ENCODE data around the gene VWA5B1.
A peak's percentile ranks its signal among the peaks of the same experiment; 100 is the strongest.

The VWA5B1 gene

DNA sequence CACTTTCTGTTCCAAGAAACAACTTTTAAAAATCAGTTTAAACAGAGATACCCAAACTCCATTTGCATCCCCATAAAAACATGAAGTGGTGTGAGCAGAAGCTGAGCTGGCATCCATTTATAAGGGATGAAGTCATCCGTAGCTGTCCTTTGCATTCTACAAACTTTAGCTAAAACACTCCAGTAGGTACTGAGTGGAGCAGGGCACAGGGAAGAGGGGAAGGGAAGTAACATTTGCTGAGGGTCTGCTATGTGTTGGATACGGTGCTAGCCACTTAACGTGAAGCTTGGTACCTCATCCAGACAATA lies 32.9 kb downstream of the VWA5B1 start:
- DNase-seq = no peak

GRCh38 chr1:20324704-20325406 lies 34.2 kb downstream of the VWA5B1 start:
- DNase-seq = no peak

DNA sequence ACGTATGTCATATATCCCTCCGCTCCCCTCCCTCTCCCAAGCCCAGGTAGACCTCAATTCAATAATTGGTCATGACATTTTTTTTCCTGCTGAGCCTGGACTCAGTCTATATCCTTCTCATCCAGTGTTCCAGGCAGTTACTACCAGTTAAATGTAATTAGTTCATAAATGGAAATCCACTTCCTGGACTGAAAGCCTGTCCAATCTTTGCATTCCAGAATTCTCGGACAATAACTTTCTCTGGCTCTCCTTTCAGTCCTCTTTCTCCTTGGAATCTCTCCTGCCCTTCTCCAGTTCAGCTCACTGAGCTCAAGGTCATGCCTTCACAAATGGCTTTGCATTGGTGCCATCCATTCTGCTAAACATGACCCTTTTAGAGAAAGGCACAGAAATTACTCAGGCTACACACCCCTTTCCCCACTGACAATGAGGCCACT lies 34.8 kb downstream of the VWA5B1 start:
- no peak for DNase-seq

DNA sequence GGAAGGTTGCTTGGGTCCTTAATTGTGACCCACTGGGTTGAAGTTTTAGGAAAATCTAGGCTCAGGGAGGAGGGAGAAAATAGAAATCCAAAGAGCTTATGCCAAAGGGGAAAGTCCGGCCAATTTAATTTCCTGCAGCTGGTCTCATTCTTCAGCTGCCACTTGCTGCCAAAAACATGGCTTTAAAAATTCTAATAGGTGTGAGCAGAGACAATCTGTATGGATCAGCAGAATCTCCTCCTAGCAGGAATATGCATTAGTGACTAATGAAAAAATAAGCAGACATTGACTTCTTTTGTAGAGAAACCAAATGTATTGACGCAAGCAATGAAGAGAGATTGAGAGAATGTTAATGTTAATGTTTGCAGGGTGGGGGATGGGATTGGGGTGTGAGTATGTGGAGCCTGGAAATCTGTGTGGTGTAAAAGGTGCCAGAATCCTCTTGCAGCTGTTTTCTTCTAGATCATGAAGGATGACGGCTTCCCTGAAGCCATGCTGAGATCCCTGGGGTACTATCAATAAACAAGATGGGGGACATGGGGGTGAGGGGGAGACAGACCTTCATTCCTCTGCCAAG lies 35.3 kb downstream of the VWA5B1 start:
- no peak for DNase-seq

GRCh38 chr1:20327467-20327866 lies 36.8 kb downstream of the VWA5B1 start:
- no peak for DNase-seq

- no peak for DNase-seq
These were observed 37.5 kb downstream of the VWA5B1 start for GRCh38 chr1:20328201-20328600.

GRCh38 chr1:20329793-20330542 lies 39.3 kb downstream of the VWA5B1 start:
- DNase-seq = no peak

DNA sequence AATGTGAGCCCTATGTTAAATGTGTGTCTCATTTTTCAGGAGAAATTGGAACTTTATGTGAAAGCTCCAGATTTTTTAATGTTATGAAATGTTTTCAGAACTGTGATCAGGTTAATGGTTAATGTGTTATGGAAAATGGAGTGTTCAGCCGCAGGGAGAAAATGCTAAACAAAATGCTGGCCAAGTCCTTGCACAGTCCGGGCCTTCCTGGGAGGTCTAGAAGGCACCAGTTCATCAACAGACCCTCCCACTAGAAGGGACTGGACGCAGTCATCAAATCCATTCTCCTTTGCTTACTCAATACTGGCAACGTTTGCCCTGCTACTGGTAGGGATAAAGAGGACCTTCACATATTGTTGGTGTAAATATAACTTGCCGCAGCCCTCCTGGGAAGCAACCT lies 43.4 kb downstream of the VWA5B1 start:
- no peak for DNase-seq

- no peak for DNase-seq
These were observed 45.5 kb downstream of the VWA5B1 start for GRCh38 chr1:20336105-20336605.

DNA sequence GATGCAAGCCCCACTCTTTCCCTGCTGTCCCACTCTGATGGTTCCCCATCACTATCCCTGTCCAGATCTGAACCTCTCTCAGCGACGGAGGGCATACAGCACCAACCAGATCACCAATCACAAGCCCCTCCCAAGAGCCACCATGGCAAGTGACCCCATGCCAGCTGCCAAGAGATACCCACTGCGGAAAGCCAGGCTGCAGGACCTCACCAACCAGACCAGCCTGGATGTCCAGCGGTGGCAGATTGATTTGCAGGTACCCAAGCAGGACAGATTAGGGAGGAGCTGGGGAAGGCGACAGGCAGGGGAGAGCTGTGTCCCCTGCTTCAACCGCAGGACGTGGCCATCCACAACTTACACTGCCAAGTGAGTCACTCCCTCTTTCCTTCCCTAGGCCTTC lies 46.9 kb downstream of the VWA5B1 start:
- DNase-seq = no peak

DNA sequence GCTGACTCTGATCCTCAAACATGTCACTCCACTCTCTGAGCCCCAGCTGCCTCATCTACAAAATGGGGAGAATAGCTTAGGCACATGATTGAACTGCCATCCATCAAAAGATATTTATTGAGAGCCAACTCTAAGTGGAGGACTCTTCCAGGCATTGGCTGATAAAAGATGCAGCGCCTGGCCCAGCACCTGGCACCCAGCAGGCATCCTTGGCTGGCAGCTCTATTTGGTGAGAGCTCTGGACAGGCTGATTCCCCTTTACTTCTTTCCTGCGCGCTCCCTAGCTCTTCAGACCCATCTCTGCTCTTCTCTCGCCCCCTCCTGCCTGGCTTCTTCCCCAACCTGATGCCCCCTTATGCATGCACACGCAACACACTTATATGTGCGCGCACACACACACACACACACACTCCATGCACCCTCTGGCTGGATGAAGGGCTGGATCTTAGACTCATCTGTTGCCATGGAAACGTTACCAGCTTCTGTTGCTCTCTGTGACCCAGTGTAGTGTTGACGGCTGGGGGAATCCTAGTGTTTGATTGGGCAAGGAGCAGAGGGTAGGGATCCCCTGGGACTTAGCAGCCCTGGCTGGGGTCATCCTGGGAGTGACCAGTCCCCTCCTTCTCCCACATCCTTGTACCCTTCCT lies 49.3 kb downstream of the VWA5B1 start:
- DNase-seq = no peak

- DNase-seq = no peak
These were observed 51.8 kb downstream of the VWA5B1 start for GRCh38 chr1:20342294-20343148.

- peak; percentile 22 for DNase-seq
These were observed 52.7 kb downstream of the VWA5B1 start for GRCh38 chr1:20343149-20343937.

DNA sequence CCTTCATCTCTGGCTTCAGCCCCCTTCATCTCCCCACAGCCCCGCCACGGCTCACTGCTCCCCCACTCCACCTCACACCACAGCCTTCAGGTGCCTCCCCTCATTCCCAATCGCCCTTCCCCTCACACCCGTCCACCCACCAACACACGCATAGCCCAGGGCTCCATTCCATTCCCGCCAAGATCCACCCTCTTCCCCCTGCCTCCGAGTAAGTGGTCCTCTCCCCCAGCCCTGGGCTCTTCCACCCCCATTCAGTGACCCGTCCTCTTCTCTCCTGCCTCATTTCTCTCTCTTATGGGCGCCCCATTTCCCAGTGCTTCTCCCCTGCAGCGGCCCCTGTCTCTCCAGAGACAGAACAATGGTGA lies 53.2 kb downstream of the VWA5B1 start:
- DNase-seq = no peak

- DNase-seq = no peak
These were observed 54.1 kb downstream of the VWA5B1 start for GRCh38 chr1:20344738-20345137.

DNA sequence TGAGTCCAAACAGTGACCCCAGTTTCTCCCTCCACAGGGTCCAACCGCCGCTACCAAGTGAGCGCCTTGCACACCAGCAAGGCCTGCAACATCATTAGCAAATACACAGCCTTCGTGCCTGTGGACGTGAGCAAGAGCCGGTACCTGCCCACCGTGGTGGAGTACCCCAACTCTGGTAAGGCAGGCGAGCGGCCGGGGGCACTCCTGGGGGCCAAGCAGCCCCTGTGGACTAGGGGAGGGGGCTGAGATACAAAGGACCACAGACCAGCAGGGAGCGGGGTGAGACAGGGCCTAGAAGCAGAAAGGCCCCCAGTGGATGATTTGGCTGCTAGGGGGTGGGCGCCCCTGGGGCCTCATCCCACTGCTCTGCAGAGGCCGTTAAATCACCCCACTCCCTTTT lies 54.7 kb downstream of the VWA5B1 start:
- no peak for DNase-seq

DNA sequence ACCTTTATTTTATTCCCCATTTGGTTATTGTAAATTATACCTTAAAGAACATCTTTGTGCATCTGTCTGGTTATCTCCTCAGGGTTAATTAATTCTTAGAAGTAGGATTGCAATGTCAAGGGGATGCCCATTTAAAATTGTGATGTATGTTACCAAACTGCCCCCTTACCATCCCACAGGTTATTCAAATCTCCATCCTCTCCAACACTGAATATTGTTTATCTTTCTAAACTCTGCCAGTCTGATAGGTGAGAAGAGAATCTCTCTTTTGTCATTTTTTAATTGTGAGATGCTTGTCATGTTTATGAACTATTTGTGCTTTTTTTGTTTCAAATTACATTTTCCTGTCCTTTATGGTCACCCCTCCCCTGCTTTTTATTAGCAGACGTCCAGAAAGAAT lies 55.8 kb downstream of the VWA5B1 start:
- DNase-seq = no peak

DNA sequence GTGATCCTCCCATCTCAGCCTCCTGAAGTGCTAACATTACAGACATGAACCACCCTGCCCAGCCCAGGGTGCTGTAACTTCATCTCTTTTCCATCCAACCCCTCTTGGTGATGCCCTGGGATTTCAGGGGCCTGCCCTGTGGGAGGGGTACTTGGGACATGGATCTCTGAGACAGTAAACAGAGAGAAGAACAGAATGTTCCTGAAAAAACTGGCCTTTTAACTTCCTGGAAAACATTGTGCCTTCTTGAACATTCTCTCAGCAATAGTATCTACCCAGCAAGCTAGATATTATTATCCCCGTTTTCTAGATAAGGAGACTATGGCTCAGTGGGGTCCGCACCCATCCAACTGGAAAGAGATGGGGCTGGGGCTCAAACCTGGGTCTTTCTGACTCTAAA lies 57.0 kb downstream of the VWA5B1 start:
- DNase-seq = no peak

DNA sequence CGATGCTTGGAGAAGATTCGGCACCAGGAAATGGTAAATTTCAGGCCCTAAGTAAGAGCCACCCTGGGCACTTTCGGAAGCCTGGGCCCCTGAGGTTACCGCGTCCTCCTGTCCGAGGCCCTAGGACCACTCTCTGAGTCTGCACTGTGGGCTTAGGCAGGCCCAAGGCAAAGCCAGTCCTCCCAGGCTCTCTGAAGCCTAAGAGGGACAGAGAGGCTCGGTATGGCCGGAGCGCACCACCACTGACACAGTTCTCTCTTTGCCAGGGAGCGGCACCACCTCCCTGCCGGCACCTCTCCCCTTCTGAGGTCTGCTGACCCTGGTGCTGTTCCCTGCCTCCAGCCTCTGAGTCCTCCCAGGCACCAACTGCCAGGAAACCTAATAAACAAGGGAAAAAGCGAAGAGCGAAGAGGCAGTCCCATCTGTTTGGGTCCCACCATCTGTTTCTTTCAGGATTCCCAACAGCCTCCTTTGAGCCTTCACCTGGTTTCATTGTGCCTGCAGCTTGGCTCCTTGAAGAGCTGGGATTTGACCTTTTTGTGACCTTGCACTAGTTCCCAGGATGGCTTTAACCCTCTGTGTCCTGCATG lies 57.7 kb downstream of the VWA5B1 start:
- no peak for DNase-seq

- no peak for DNase-seq
These were observed 58.9 kb downstream of the VWA5B1 start for GRCh38 chr1:20349561-20349960.

- no peak for DNase-seq
These were observed 59.3 kb downstream of the VWA5B1 start for GRCh38 chr1:20349971-20350370.

DNA sequence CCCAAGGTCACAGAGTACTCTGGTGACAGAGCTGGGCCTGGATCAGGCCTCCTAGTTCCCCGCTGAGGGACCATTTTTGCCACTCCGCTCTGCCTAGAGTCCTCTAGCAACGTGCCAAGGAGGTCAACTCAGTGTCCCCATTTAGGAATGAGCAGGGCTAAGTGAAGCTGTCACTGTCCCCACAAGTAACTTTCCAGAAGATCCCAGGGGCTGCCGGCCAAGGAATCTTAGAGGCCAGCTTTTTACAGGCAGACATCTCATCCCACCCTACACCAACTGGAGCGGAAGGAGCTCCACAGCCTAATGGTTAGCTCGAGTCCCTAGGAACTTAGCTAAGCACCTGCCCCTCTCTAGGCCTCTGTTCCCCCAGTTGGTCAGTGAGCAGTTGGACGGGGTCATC lies 59.7 kb downstream of the VWA5B1 start:
- DNase-seq = no peak
